ENCODE results near the gene TMEM132D.

TMEM132D gene

DNA sequence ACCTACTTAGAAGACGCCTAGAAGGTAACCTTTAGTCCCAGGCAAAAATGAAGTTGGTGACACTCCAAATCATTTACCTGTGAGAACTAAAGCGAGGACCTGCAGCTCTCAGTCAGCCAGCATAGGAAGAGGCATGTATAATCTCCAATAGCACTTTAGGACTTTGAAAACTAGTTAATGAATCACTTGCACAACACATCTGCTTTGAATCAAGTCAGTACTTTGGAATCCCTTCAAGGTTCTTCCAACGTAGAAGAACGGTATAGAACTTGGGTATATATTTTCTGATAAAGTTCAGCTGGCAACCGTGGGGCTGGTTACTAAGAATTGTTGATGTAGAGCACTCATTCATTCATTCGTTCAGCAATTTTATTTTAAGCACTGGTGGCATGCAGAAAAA is 251.9 kb downstream of the TMEM132D start:
- DNase-seq: no peak

GRCh38 chr12:129641926-129642325 is 261.9 kb downstream of the TMEM132D start:
- no peak for DNase-seq

DNA sequence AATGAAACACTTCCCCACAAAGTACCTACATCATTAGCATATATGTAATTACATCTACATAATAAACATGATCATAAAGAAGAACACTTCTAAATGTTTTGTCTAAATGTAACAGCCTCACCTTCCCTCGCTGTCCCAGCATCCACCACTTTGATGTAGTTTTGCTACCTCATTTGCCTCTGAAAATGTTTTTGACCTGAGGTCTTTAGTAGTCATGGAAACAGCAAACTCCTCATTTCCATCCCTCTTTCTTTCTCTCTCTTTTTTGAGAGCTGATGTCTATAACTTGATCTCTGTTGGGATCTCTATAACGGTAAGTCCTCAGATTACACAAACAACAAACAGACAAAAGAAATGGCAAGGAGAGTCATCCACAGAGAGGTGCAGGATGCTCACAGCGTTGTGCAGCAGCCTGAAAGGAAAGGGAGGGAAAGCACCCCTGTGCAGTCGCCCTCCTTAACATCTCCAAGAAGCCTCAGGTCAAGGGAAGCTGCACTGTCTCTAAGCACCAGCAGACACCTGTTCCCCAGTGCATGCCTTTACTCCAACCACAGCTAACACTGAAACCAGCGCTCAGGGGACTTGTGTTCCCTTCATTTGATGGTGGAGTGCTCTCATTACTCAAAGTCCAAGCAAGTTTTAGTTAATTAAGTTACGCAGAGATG is 268.7 kb downstream of the TMEM132D start:
- no peak for DNase-seq

- no peak for DNase-seq
Observed at GRCh38 chr12:129631316-129631715, 272.5 kb downstream of the TMEM132D start.

DNA sequence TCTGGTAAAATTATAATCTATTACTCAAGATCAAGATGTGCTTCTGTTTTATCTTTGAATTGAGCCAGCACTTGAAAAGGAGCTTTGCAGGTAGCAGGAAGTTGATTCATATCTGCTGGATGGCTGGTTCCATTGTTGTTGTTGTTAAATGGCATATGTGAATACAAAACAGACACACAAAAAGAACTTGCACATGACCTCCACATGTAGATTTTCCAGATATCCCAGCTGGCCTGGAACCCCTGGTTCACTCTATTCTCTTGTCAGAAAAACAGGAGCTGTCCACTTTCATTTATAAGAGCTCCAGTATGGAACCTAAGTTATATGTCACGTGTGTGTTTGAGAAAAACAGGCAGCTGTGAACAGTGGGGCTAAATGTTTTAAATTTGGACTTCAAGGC is 273.9 kb downstream of the TMEM132D start:
- no peak for DNase-seq

DNA sequence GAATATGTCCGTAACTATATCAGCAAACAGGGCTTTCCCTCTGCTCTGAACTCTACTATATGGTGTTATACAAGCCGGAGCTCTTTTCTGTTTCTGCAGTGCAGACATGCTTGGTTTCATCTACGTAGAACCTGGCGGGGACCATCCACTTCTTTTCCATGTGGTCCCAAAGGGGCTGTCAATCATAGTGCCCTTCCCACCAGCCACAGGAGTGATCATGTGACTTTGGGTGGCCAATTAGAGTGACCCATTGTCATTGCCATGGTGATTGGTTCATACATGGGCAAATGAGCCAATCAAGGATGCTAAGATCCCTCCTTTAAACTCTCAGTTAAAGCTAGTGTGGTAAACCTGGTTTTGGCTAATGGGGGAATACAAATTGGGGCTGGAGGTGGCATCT is 281.3 kb downstream of the TMEM132D start:
- no peak for DNase-seq

GRCh38 chr12:129619271-129619670 is 284.6 kb downstream of the TMEM132D start:
- no peak for DNase-seq

GRCh38 chr12:129617849-129618248 is 286.0 kb downstream of the TMEM132D start:
- no peak for DNase-seq

GRCh38 chr12:129615001-129615400 is 288.8 kb downstream of the TMEM132D start:
- no peak for DNase-seq

- DNase-seq: no peak
Observed at GRCh38 chr12:129614221-129614885, 289.5 kb downstream of the TMEM132D start.

GRCh38 chr12:129613314-129613713 is 290.5 kb downstream of the TMEM132D start:
- no peak for DNase-seq

- DNase-seq: peak; percentile 32
Observed at GRCh38 chr12:129610601-129611120, 293.2 kb downstream of the TMEM132D start.

DNA sequence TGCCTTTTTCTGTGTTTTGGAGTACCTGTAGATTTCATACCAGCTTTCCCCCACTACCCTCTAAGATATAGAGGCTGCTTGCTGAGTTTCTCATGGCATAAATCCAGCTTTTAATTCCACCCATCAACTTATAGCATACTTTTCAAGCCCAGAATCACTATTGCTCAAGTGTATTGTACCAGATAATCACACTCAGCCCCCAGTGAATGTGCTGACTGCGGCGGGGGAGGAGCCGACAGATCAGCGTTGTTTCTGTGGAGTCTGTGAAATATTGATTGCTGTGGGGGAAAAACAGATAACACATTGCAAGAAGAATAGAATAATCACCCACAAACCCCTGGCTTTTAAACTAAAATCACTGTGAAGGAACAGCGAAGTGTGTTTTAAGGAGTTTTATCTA is 296.1 kb downstream of the TMEM132D start:
- no peak for DNase-seq

DNA sequence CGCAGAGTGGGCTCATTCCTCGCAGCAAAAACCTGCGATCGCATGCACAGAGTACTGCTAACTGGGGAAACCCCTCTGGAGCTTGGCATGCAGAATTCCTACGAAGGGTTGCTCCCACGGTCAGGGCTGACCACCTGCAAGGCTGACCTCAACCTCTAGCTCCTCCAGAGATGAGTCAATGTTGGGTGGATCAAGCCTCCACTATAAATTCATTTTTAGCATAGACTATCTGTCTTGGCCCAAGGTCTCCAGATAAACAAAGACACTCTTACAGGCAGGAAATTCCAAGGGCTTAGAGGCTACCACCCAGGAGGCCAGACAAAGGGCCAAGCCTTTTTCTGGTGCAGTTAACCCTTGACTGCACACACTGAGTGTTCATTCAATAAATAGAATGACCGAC is 296.5 kb downstream of the TMEM132D start:
- DNase-seq: peak; percentile 71

DNA sequence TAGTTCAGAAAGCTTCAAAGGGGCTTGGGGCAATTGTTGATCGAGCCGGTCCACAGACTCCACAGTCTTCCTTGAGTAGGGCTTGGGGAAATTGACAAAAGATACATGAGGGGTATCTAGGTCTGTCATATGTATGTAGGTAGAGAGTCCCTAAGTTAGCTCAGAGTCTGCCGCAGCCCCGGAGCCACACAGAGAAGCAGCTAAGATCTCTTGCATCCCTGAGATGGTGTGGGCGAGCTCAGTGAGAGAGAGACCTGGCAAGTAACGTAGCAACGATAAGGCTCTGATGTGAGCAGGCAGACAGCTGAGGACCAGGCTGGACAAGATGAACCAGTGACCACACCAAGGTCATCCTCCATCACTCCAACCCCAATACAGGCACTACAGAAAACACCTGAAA is 297.6 kb downstream of the TMEM132D start:
- no peak for DNase-seq

DNA sequence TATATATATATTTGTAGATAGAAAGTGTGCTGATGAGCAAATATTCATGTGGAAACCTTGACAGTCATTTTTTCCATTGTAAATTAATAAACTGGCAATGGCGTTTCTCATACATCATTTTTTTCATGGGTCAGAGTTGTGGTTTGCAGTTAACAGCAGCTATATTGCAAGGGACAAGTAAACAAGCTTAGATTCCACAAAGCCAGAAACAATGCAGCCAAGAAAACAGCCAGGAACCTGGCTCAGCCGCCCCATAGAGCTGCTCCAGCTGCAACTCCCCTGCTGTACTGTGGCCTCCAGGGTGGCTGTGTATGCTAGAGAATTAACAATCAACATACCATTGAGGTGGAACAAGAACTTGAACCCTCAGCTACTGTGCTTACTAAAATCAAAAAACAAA is 298.2 kb downstream of the TMEM132D start:
- peak; percentile 38 for DNase-seq

- no peak for DNase-seq
Observed at GRCh38 chr12:129604506-129604905, 299.3 kb downstream of the TMEM132D start.

GRCh38 chr12:129599406-129599805 is 304.4 kb downstream of the TMEM132D start:
- DNase-seq: no peak

- DNase-seq: peak; percentile 41
Observed at GRCh38 chr12:129594098-129594497, 309.7 kb downstream of the TMEM132D start.

DNA sequence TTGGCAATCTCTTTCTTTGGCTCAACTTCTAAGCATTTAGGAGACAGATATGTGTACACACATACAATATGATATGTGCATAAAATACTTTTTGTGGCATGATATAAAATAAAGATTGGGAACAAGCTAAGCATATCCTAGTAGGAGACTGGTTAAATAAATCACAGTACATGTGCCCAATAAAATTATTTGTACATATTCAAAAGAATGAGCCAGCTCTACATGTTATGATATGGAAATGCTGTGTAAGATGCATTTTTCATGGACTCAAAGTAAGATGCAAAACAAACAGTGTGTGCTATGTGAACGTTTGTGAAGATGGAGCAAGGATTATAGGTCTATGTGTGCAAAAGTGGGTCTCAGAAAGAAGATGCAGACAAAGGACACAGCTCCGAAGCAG is 311.4 kb downstream of the TMEM132D start:
- DNase-seq: no peak

- DNase-seq: no peak
Observed at GRCh38 chr12:129589503-129589902, 314.3 kb downstream of the TMEM132D start.

DNA sequence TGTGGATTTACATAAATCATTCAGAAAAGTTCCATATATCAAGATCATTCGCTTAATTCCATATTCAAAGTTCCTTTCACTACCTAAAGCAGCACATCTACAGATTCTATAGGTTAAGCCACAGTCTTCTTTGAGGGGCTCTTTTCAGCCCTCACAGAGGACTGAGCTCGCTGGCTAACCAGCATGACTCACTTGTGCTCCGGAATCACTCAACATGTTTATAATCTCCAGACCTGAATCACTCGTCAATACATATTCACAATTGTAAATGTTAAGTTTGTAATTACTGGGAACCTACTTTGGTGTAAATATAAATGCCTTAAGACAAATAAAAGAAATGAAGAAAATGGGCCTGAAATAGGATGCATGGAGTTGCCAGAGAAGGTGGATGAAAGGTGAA is 315.7 kb downstream of the TMEM132D start:
- DNase-seq: no peak

GRCh38 chr12:129585296-129585695 is 318.5 kb downstream of the TMEM132D start:
- DNase-seq: peak; percentile 26

- DNase-seq: no peak
Observed at GRCh38 chr12:129579879-129580278, 323.9 kb downstream of the TMEM132D start.

All from islet precursor cell (in vitro differentiated cells).